Osteoblast (primary cell): ENCODE data around the gene MRPS22. TPM values are rescaled to one million over a fixed set of nuclear protein-coding genes. Genes with fewer than 3 reads are reported as not detected.

Experiments used
- DNase-seq: peaks from one replicate; pipeline ENCODE4 v3.0.0; 2011; ENCODE audit warnings: low spot score, mixed read lengths; ENCODE audit not compliant: insufficient read length; ENCODE audit errors: missing footprints
- H2AFZ ChIP-seq: 2 replicates; pipeline ENCODE4 v1.6.0; 2011; ENCODE audit warnings: mild to moderate bottlenecking, low read length
- H3K27ac ChIP-seq: 2 replicates; pipeline ENCODE4 v1.5.1; 2011; ENCODE audit warnings: mild to moderate bottlenecking, low read depth, low read length, moderate library complexity
- H3K27me3 ChIP-seq: 2 replicates; pipeline ENCODE4 v1.6.0; 2012; ENCODE audit warnings: mild to moderate bottlenecking, control low read depth, inconsistent platforms, low read length, moderate library complexity; ENCODE audit not compliant: insufficient read depth
- H3K36me3 ChIP-seq: 2 replicates; pipeline ENCODE4 v1.5.1; 2011; ENCODE audit warnings: mild to moderate bottlenecking, low read length, control low read depth, moderate library complexity; ENCODE audit not compliant: insufficient read depth
- H3K4me1 ChIP-seq: 2 replicates; pipeline ENCODE4 v1.5.1; 2011; ENCODE audit warnings: mild to moderate bottlenecking, low read length, control low read depth, moderate library complexity; ENCODE audit not compliant: insufficient read depth
- H3K4me2 ChIP-seq: 2 replicates; pipeline ENCODE4 v1.6.0; 2011; ENCODE audit warnings: mild to moderate bottlenecking, low read length; ENCODE audit not compliant: insufficient read depth
- H3K4me3 ChIP-seq: fragments of 200-600 bp; sonication (generic); 3 replicates; pipeline ENCODE4 v1.5.1; 2012; ENCODE audit warnings: mild to moderate bottlenecking, low read length, inconsistent platforms; ENCODE audit not compliant: insufficient read depth
- H3K79me2 ChIP-seq: 2 replicates; pipeline ENCODE4 v1.6.0; 2012; ENCODE audit warnings: mild to moderate bottlenecking, low read length, control low read depth, inconsistent platforms; ENCODE audit not compliant: insufficient read depth
- H3K9me3 ChIP-seq: 2 replicates; pipeline ENCODE4 v1.5.1; 2011; ENCODE audit warnings: low read depth, low read length, control low read depth
- H4K20me1 ChIP-seq: 2 replicates; pipeline ENCODE4 v1.6.0; 2012; ENCODE audit warnings: mild to moderate bottlenecking, low read length, control low read depth; ENCODE audit not compliant: insufficient read depth
- CTCF ChIP-seq: IDR thresholded peaks from 2 replicates; pipeline ENCODE4 v1.5.1; 2011; ENCODE audit warnings: mild to moderate bottlenecking, low read depth, low read length, moderate library complexity; ENCODE audit errors: extremely low read depth
- total RNA-seq: library from RNA; depleted of rRNA; stranded (reverse); fragments of >200 nt; gene quantifications from 2 replicates; pipeline ENCODE4 v1.2.3, GENCODE V29; 2012

The MRPS22 gene
- total RNA-seq, 1 donor, result 65.1 TPM

- H3K9me3 ChIP-seq, result no peaks in the 10 kb centered on the region
- no peak overlapping the region for H3K4me2 ChIP-seq
- no peak for DNase-seq
- peaks cover 58% of the 10 kb centered on the region for H3K4me1 ChIP-seq
- peak overlapping the region; percentile 37 for H2AFZ ChIP-seq
- H3K36me3 ChIP-seq, result no peaks in the 10 kb centered on the region
- H4K20me1 ChIP-seq, result no peaks in the 10 kb centered on the region
- no peak overlapping the region for H3K27ac ChIP-seq
- H3K4me3 ChIP-seq, result no peak overlapping the region
- H3K79me2 ChIP-seq, result no peaks in the 10 kb centered on the region
- no peaks in the 10 kb centered on the region for H3K27me3 ChIP-seq
- no peak for TF ChIP-seq CTCF
Measured at GRCh38 chr3:139304383-139304782, 39.4 kb upstream of the MRPS22 start.

GRCh38 chr3:139306078-139306477, 37.7 kb upstream of the MRPS22 start:
- no peak for DNase-seq
- Histone ChIP-seq H4K20me1 (no peaks in the 10 kb centered on the region), H3K27ac (no peak overlapping the region), H3K4me3 (no peak overlapping the region), H3K4me2 (no peak overlapping the region), H3K4me1 (peaks cover 58% of the 10 kb centered on the region), H2AFZ (no peak overlapping the region), H3K79me2 (no peaks in the 10 kb centered on the region), H3K27me3 (no peaks in the 10 kb centered on the region), H3K9me3 (no peaks in the 10 kb centered on the region), H3K36me3 (no peaks in the 10 kb centered on the region)
- TF ChIP-seq CTCF, result no peak

GRCh38 chr3:139307072-139307491, 36.7 kb upstream of the MRPS22 start:
- Histone ChIP-seq H4K20me1 (no peaks in the 10 kb centered on the region), H3K9me3 (no peaks in the 10 kb centered on the region), H3K4me3 (no peak overlapping the region), H3K36me3 (no peaks in the 10 kb centered on the region), H3K27me3 (no peaks in the 10 kb centered on the region), H3K27ac (no peak overlapping the region), H3K79me2 (no peaks in the 10 kb centered on the region), H2AFZ (no peak overlapping the region), H3K4me1 (peaks cover 54% of the 10 kb centered on the region), H3K4me2 (no peak overlapping the region)
- no peak for TF ChIP-seq CTCF
- no peak for DNase-seq

- Histone ChIP-seq H3K79me2 (no peaks in the 10 kb centered on the region), H3K4me3 (no peak overlapping the region), H3K36me3 (no peaks in the 10 kb centered on the region), H3K4me1 (peaks cover 56% of the 10 kb centered on the region), H4K20me1 (no peaks in the 10 kb centered on the region), H3K4me2 (no peak overlapping the region), H2AFZ (no peak overlapping the region), H3K27ac (peak overlapping the region; percentile 75), H3K27me3 (no peaks in the 10 kb centered on the region), H3K9me3 (no peaks in the 10 kb centered on the region)
- no peak for DNase-seq
- TF ChIP-seq CTCF, result no peak
Measured at GRCh38 chr3:139307601-139308555, 35.9 kb upstream of the MRPS22 start.
